HUES6 (cell line): ENCODE results near the gene NLK.
"Not testable (repeated sequence)": the region's sequence is repeated elsewhere in the genome, so short reads cannot be mapped to it uniquely, and the experiment has no call there.

Experiments
- H3K27ac ChIP-seq: 2 replicates; pipeline ENCODE4 v1.7.0; 2013; ENCODE audit warnings: low read depth, mild to moderate bottlenecking, low read length, inconsistent platforms
- H3K27me3 ChIP-seq: 2 replicates; pipeline ENCODE4 v1.6.1; 2013; ENCODE audit warnings: low read length; ENCODE audit not compliant: control insufficient read depth, insufficient read depth
- H3K36me3 ChIP-seq: 2 replicates; pipeline ENCODE4 v1.6.1; 2013; ENCODE audit warnings: low read length; ENCODE audit not compliant: control insufficient read depth, insufficient read depth
- H3K4me1 ChIP-seq: 2 replicates; pipeline ENCODE4 v1.6.1; 2013; ENCODE audit warnings: low read length; ENCODE audit not compliant: control insufficient read depth, insufficient read depth
- H3K4me3 ChIP-seq: 2 replicates; pipeline ENCODE4 v1.5.1; 2013; ENCODE audit warnings: low read depth, low read length
- H3K9ac ChIP-seq: one replicate; pipeline ENCODE4 v1.6.1; 2013; ENCODE audit warnings: mild to moderate bottlenecking, low read length
- H3K9me3 ChIP-seq: 2 replicates; pipeline ENCODE4 v1.6.1; 2013; ENCODE audit warnings: low read depth, low read length; ENCODE audit not compliant: control insufficient read depth, insufficient read depth

NLK gene

DNA sequence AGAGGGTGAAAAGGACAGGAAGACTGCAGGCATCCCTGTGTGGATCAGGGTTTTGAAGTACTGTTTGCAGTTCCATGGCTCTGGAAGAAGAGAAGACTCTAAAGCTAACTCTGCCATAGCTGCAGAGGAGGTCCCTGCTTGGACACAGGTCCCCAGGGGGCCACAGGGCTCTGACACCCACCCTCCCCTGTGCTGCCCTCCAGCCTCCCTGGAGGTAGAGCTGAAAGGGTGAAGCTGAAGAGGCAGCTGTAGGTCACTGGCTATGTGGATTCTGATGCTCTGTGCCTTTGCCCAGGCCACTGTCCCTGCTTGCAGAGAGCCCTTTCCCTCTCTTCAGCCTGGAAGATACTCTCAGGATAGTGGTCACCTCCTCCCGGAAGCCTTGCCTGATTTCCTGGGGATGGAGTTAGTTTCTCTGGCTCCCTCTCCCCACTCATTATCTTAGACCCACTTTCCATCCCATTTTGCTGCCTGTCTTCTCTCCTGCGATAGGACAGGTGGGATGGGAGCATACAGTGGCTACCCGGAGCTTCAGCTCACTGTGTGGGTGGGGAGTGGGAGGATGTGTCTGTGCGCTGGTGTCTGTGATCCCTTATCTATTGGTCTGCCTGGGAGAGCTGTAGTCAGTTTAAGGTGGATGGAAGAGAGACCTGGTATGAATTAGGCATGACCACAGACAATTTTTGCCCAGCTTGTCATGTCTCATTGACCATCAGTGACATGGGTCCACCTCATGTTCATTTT is 186.7 kb downstream of the NLK start:
- no peak overlapping the region for H3K9ac ChIP-seq

DNA sequence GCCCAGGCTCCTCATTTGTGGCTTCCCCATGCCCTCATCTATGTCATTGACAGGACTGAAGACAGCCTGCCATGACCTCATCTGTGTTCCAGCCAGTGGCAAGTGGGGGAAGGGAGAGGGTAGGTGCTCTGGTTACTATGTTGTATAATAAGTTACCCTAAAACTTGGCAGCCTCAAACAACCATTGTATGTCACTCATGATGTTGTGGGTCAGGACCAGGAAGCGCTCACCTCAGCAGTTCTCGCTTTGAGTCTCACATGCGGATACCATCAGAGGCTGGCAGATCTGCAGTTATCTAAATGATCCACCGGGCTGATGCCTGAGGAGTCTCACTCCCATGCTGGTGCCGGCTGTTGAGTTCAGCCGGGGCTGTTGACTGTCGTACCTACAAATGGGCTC is 187.5 kb downstream of the NLK start:
- Histone ChIP-seq H3K36me3 (no peaks in the 10 kb centered on the region), H3K9ac (no peak overlapping the region), H3K4me1 (peaks cover 30% of the 10 kb centered on the region), H3K27me3 (no peaks in the 10 kb centered on the region), H3K9me3 (no peaks in the 10 kb centered on the region), H3K27ac (no peak overlapping the region), H3K4me3 (no peak overlapping the region)

More for the DNA sequence above, 186.7 kb downstream of the NLK start:
- H3K4me3 ChIP-seq: peak overlapping the region; percentile 85
- peaks cover 25% of the 10 kb centered on the region for H3K4me1 ChIP-seq
- no peaks in the 10 kb centered on the region for H3K9me3 ChIP-seq
- no peaks in the 10 kb centered on the region for H3K36me3 ChIP-seq
- no peak overlapping the region for H3K27ac ChIP-seq
- H3K27me3 ChIP-seq: no peaks in the 10 kb centered on the region

DNA sequence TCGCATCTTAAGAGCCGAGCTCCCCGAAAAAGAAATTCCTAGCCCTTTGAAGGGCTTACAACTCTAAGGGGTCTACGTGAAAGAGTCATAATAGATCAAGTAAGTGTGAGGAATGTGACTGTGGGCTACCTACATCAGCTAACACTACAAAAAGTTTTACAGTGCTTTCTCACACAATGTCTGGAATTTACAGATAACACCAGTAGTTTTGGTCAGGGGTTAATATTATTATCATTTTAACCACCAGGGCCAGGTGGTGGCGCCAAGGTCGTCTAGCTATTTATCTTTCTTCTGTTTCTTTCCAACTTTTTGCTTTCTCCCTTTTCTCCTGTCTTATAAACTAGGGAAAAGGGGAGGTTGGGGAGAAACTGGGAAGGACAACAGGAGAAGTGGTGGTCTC is 188.1 kb downstream of the NLK start:
- peaks cover 30% of the 10 kb centered on the region for H3K4me1 ChIP-seq
- H3K36me3 ChIP-seq, H3K9ac ChIP-seq, H3K27me3 ChIP-seq, H3K27ac ChIP-seq, H3K9me3 ChIP-seq, H3K4me3 ChIP-seq: not testable (repeated sequence)

DNA sequence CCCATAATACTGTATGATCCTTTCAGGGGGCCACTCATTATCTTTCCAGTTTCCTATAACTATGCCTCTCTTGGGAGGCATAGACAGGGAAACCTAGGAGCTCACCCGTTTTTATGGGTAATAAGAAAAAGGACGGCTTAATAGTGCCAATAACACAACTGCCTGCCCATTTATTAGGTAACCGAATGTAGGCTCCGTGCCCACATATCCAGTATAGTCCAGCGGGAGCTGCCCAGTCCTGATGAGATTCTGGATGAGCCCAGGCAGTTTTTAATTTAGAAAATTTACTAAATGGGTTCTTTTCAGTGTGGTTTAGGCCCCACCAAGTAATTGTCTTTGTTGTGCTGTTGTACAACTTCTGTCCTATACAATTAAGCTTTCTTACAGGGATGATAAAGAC is 189.1 kb downstream of the NLK start:
- H3K9me3 ChIP-seq, H3K4me3 ChIP-seq, H3K27ac ChIP-seq, H3K9ac ChIP-seq, H3K27me3 ChIP-seq, H3K36me3 ChIP-seq: not testable (repeated sequence)
- peaks cover 30% of the 10 kb centered on the region for H3K4me1 ChIP-seq

DNA sequence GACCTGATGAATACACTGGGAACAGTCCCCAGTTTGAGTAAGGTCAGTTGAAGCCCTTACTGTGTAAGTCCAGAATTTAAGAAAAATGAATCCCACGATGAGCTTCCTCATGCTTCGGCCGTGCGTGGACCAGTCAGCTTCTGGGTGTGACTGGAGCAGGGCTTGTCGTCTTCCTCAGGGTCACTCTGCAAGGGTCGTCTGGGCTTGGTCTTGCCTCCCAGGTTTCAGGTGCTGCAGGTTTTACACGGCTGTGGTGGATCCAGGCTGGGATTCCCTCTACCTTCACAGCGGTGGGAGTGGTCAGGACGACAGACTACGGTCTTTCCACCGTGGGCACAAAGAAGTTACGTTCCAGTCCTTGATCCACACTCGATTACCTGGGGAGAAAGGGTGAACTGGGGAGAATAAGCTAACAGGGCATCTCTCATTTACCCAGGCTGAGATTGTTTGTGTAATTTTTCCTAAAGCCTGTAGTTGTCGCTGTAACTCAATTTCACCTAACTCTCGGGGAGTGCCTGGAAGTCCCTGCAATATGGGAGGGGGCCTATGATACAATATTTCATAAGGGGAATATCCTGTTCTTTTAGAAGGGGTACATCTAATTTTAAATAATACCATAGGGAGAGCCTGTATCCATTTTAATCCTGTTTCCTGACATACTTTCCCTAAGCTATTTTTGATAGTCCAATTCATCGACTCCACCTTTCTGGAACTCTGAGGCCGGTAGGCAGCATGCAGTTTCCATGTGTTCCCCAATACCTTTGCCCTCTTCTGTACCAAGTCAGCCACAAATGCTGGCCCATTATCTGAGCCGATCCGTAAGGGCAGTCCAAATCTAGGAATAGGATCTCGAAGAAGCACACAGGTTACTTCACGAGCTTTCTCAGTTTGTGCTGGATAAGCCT is 190.7 kb downstream of the NLK start:
- H3K36me3 ChIP-seq, H3K9ac ChIP-seq, H3K27ac ChIP-seq, H3K4me3 ChIP-seq, H3K9me3 ChIP-seq, H3K27me3 ChIP-seq: not testable (repeated sequence)
- peaks cover 24% of the 10 kb centered on the region for H3K4me1 ChIP-seq

DNA sequence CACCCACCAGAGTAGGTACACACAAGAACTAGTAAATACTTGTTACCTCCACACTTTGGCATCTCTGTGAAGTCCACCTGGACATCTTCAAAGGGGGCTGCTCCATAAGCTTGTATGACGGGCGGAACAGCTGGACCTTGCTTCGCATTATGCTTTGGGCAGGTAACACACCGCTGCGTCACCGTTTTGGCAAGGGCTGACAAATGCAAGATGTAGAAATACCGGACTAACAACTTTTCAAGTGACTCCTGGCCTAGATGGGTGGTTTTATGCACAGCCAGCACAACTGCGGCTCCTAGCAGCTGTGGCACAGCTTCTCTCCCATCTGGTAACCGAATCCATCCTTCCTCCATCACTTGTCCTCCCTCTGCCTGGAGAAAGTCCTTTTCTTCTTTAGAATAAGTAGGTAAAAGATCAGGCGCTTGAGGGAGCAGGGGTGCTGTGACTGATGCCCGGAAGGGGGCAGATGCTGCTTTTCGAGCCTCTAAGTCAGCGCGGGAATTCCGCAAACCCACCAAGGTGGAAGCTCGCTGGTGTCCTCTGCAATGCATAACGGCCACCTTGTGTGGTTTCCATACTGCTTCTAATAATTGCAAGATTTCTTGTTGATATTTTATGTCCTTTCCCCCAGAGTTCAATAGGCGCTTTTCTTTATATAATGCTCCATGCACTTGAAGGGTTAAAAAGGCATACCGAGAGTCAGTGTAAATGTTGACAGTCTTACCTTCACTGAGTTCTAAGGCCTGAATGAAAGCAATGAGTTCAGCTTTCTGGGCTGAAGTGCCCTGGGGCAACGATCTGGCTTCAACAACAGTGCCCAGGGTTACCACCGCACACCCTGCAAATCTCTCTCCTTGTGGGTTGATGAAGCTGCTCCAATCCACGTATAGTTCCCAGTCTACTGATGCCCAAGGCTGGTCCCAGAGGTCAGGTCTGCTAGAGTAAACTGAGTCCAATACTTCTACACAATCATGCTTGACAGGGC is 191.7 kb downstream of the NLK start:
- peaks cover 16% of the 10 kb centered on the region for H3K4me1 ChIP-seq
- H3K36me3 ChIP-seq, H3K27me3 ChIP-seq, H3K4me3 ChIP-seq, H3K9me3 ChIP-seq, H3K9ac ChIP-seq, H3K27ac ChIP-seq: not testable (repeated sequence)

DNA sequence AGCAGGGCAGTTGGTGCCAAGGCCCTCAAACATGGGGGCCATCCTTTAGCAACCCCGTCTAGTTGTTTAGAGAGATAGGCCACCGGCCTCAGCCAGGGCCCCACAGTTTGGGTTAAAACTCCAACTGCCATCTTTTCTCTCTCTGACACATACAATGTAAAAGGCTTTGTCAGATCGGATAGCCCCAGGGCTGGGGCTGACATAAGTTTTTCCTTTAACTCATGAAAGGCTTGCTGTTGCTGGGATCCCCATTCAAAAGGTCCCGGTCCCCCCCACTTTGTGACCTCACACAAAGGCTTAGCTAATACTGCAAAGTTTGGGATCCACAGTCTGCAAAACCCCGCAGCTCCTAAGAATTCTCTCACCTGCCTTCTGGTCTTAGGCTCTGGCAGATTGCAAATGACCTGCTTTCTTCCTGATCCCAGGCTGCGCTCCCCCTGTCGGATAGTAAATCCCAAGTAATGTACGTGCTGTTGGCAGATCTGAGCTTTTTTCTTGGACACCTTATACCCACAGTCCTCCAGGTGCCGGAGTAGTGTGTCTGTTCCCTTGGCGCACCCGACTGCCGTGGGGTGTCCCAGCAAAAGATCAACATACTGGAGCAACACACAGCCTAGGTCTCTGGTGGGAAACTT is 192.7 kb downstream of the NLK start:
- H3K27ac ChIP-seq, H3K4me3 ChIP-seq: not testable (repeated sequence)

DNA sequence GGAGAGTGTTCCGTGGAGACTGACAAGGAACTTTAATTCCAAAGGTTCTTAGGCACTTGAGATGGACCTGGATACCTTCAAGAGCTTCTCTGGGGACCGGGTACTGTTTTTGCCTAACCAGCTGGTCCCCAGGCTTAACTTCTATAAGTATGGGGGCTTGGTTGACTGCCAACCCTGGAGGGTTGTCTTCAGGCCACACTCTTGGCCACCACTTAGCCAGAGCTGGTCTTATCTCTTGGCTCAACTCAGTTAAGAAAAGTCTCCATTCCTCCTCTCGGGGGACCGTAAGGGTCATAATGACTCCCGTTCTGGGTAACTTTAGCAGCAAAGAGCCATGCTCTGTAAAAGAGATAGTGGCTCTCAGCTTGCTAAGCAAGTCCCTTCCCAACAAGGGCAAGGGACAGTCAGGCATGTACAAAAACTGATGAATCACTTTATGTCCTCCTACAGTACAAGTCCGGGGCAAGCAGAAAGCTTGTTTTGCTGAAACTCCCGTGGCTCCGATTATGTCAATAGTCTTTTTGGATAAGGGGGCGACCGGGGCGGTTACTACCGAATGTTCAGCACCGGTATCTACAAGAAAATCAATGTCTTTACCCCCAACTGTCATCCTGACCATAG is 193.7 kb downstream of the NLK start:
- H3K9ac ChIP-seq, H3K27me3 ChIP-seq, H3K36me3 ChIP-seq, H3K4me3 ChIP-seq, H3K27ac ChIP-seq, H3K9me3 ChIP-seq: not testable (repeated sequence)
- H3K4me1 ChIP-seq: peaks cover 10% of the 10 kb centered on the region; the same call in 1 of the 2 replicates

More for the DNA sequence above, 192.7 kb downstream of the NLK start:
- peaks cover 12% of the 10 kb centered on the region for H3K4me1 ChIP-seq
- H3K27me3 ChIP-seq, H3K9ac ChIP-seq, H3K36me3 ChIP-seq, H3K9me3 ChIP-seq: not testable (repeated sequence)

DNA sequence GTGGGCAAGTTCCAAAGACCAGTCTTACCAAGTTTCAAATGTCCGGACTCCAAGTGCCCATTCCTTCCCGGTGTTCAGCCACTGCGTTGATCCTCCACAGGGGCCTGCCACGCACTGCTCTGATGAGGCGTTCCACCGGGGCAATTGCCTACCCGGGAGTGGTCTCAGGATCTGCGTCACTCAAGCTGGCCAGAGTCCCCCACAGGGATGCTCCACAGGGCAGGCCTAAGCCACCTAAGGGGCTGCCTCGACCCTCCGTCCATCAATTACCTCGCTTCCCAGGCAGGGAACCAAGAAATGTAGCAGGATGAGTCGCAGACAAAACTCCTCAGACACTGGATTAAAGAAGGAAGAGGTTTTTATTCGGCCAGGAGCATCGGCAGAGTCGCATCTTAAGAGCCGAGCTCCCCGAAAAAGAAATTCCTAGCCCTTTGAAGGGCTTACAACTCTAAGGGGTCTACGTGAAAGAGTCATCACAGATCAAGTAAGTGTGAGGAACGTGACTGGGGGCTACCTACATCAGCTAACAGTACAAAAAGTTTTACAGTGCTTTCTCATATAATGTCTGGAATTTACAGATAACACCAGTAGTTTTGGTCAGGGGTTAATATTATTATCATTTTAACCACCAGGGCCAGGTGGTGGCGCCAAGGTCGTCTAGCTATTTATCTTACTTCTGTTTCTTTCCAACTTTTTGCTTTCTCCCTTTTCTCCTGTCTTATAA is 196.2 kb downstream of the NLK start:
- H3K9me3 ChIP-seq, H3K9ac ChIP-seq, H3K4me1 ChIP-seq, H3K27me3 ChIP-seq, H3K27ac ChIP-seq, H3K4me3 ChIP-seq, H3K36me3 ChIP-seq: not testable (repeated sequence)

DNA sequence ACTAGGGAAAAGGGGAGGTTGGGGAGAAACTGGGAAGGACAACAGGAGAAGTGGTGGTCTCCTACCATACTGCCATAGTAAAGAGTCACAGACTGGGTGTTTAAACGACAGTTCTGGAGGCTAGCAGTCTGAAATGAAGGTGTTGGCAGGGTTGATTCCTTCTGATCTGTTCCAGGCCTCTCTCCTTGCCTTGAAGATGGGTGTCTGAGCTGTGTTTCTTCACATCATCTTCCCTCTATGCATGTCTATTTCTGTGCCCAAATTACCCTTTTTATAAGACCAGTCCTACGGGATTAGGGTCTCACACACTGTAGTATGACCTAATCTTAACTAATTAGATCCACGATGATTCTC is 196.8 kb downstream of the NLK start:
- no peaks in the 10 kb centered on the region for H3K9me3 ChIP-seq
- no peak overlapping the region for H3K27ac ChIP-seq
- H3K4me1 ChIP-seq: peaks cover 5% of the 10 kb centered on the region; the same call in 1 of the 2 replicates
- H3K36me3 ChIP-seq: no peaks in the 10 kb centered on the region
- no peaks in the 10 kb centered on the region for H3K27me3 ChIP-seq
- no peak overlapping the region for H3K4me3 ChIP-seq
- H3K9ac ChIP-seq: no peak overlapping the region
